ENCODE results near the gene RUNX2. TPM values are rescaled to one million over a fixed set of nuclear protein-coding genes. Genes with fewer than 3 reads are reported as not detected.

RUNX2 gene
- total and polyA plus RNA-seq, 2 experiments from 2014 or later, result 0.66 to 1.7 TPM

DNA sequence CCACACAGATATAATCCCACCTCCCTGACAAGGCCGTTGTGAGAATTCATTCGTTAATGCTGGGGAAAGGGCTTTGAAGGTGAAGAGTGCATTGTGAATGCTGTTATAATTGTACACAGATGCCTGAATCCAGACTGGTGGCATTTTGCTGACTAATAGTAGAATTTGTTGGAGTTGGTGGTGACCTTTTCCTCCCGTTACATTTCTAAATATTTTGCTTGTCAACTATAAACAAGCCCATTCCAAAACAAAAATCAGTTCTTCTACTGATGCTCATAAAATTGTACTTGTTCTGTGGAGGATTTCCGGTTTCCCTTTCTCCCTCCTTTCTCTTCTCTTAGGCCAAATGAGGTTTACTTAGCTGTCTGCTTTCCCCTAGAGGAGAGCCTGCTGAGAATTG is 302.7 kb downstream of the RUNX2 start:
- ATAC-seq (no peak), DNase-seq (ENCODE audit: low spot score) (no peak)
- H3K27me3 Mint-ChIP-seq (ENCODE audit: insufficient read depth, low read depth, poor library complexity), result peaks cover 1% of the 10 kb centered on the region
- no peaks in the 10 kb centered on the region for H3K36me3 Mint-ChIP-seq (ENCODE audit: low read depth)
- no peak overlapping the region for H2AFZ ChIP-seq
- no peaks in the 10 kb centered on the region for H4K20me1 ChIP-seq (replicated peaks; ENCODE audit: insufficient read depth)
- no peak overlapping the region for H3K27ac ChIP-seq (ENCODE audit: low read depth)
- peaks cover 11% of the 10 kb centered on the region; the same call in 2 of the 3 replicates for H3K4me1 Mint-ChIP-seq
- no peak overlapping the region for H3K27ac Mint-ChIP-seq
- H3K27me3 ChIP-seq (ENCODE audit: insufficient read depth), result no peaks in the 10 kb centered on the region
- no peak overlapping the region for H3K4me2 ChIP-seq
- no peak overlapping the region for H3K4me3 Mint-ChIP-seq
- TF ChIP-seq ETS1 (IDR thresholded peaks at IDR 0.05) (no peak), ZNF114 (CRISPR knock-in tag; IDR thresholded peaks at IDR 0.05) (no peak), CTCF (conservative IDR thresholded peaks at IDR 0.05; ENCODE audit: low read depth in 2 of 2) (no peak), CREB1 (CRISPR knock-in tag; IDR thresholded peaks at IDR 0.05; ENCODE audit: low read depth) (no peak), STAT1 (IDR thresholded peaks at IDR 0.05; ENCODE audit: unreplicated experiment) (no peak), EZH2phosphoT487 (IDR thresholded peaks at IDR 0.05; ENCODE audit: unreplicated experiment) (no peak)
- TF ChIP-seq, protein P1, sequence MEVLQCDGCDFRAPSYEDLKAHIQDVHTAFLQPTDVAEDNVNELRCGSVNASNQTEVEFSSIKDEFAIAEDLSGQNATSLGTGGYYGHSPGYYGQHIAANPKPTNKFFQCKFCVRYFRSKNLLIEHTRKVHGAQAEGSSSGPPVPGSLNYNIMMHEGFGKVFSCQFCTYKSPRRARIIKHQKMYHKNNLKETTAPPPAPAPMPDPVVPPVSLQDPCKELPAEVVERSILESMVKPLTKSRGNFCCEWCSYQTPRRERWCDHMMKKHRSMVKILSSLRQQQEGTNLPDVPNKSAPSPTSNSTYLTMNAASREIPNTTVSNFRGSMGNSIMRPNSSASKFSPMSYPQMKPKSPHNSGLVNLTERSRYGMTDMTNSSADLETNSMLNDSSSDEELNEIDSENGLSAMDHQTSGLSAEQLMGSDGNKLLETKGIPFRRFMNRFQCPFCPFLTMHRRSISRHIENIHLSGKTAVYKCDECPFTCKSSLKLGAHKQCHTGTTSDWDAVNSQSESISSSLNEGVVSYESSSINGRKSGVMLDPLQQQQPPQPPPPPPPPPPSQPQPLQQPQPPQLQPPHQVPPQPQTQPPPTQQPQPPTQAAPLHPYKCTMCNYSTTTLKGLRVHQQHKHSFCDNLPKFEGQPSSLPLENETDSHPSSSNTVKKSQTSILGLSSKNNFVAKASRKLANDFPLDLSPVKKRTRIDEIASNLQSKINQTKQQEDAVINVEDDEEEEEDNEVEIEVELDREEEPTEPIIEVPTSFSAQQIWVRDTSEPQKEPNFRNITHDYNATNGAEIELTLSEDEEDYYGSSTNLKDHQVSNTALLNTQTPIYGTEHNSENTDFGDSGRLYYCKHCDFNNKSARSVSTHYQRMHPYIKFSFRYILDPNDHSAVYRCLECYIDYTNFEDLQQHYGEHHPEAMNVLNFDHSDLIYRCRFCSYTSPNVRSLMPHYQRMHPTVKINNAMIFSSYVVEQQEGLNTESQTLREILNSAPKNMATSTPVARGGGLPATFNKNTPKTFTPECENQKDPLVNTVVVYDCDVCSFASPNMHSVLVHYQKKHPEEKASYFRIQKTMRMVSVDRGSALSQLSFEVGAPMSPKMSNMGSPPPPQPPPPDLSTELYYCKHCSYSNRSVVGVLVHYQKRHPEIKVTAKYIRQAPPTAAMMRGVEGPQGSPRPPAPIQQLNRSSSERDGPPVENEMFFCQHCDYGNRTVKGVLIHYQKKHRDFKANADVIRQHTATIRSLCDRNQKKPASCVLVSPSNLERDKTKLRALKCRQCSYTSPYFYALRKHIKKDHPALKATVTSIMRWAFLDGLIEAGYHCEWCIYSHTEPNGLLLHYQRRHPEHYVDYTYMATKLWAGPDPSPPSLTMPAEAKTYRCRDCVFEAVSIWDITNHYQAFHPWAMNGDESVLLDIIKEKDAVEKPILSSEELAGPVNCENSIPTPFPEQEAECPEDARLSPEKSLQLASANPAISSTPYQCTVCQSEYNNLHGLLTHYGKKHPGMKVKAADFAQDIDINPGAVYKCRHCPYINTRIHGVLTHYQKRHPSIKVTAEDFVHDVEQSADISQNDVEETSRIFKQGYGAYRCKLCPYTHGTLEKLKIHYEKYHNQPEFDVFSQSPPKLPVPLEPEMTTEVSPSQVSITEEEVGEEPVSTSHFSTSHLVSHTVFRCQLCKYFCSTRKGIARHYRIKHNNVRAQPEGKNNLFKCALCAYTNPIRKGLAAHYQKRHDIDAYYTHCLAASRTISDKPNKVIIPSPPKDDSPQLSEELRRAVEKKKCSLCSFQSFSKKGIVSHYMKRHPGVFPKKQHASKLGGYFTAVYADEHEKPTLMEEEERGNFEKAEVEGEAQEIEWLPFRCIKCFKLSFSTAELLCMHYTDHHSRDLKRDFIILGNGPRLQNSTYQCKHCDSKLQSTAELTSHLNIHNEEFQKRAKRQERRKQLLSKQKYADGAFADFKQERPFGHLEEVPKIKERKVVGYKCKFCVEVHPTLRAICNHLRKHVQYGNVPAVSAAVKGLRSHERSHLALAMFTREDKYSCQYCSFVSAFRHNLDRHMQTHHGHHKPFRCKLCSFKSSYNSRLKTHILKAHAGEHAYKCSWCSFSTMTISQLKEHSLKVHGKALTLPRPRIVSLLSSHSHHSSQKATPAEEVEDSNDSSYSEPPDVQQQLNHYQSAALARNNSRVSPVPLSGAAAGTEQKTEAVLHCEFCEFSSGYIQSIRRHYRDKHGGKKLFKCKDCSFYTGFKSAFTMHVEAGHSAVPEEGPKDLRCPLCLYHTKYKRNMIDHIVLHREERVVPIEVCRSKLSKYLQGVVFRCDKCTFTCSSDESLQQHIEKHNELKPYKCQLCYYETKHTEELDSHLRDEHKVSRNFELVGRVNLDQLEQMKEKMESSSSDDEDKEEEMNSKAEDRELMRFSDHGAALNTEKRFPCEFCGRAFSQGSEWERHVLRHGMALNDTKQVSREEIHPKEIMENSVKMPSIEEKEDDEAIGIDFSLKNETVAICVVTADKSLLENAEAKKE (CRISPR knock-in tag; IDR thresholded peaks at IDR 0.05), result no peak
- peaks cover 14% of the 10 kb centered on the region; the same call in 1 of the 2 replicates for H3K4me1 ChIP-seq (ENCODE audit: insufficient read depth)
- H3F3A ChIP-seq (replicated peaks; ENCODE audit: low read depth), result no peaks in the 10 kb centered on the region
- 0 out of 2 replicates have a peak, but pooled peaks cover 12% of the 10 kb centered on the region for H3K9me2 ChIP-seq (ENCODE audit: insufficient read depth)
- no peak overlapping the region for H3K4me3 ChIP-seq
- H3K36me3 ChIP-seq (ENCODE audit: insufficient read depth), result no peaks in the 10 kb centered on the region
- H3K79me2 ChIP-seq (replicated peaks; ENCODE audit: insufficient read depth), result no peaks in the 10 kb centered on the region
- no peaks in the 10 kb centered on the region for H3K9me3 Mint-ChIP-seq
